HL-60/S4 (cell line): ENCODE results near the gene NEUROG3.
"Not testable (repeated sequence)": the region's sequence is repeated elsewhere in the genome, so short reads cannot be mapped to it uniquely, and the experiment has no call there.

ENCODE experiments used
- in situ Hi-C: fragments of 300-500 bp; cut with MboI; formaldehyde crosslinking; loops from 2 replicates; pipeline ENCODE4 v1.14.3; 2022; ENCODE audit warnings: low sequenced_read_pairs

NEUROG3 gene

GRCh38 chr10:69572159-69573055 is 815 bp downstream of the NEUROG3 start:
- in situ Hi-C loops: no loop called here

- in situ Hi-C loops: no loop called here
Measured at GRCh38 chr10:69571618-69572158, 1.5 kb downstream of the NEUROG3 start.

DNA sequence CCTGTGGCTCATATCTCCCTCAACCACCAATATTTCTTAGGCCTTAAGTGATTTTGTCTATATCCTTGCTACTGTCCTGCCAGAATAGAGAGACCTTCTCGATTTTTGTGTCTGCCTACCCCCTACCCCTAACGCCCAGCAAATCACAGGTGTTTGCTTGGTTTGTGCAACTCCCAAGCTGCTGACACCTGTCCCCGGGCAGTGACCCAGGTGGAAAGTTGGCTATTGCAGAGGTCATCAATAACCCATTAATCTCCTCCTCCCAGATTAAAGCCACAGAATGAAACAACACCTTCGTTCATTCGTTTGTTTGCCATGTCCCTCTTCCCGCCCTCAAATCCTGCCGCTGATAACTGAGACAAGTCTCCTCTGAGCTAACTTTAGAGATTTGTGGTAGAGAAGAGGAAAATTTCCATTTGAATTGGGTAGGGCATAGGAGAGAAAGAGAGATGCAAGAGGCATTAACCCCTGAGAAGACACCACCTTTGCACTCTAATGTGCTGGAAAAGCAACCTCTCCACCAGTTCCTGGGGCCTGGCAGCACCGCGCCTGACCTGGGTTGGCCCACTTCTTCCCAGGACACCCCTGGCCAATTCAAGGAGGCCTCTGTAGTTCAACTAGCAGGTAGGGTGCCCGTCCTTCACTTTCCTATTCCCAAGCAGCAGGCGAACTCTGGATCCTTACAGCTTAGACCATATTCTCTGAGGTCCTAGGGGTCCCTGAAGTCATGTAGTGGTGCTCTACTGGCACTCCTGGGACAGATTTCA is 3.0 kb downstream of the NEUROG3 start:
- in situ Hi-C loops: no loop called here

- in situ Hi-C loops: no loop called here
Measured at GRCh38 chr10:69569396-69569934, 3.8 kb downstream of the NEUROG3 start.

GRCh38 chr10:69568472-69569395 is 4.5 kb downstream of the NEUROG3 start:
- in situ Hi-C loops: no loop called here

GRCh38 chr10:69567920-69568319 is 5.3 kb downstream of the NEUROG3 start:
- in situ Hi-C loops: no loop called here

GRCh38 chr10:69562731-69563254 is 10.4 kb downstream of the NEUROG3 start:
- in situ Hi-C loops: no loop called here

GRCh38 chr10:69559525-69559924 is 13.7 kb downstream of the NEUROG3 start:
- in situ Hi-C loops: no loop called here

DNA sequence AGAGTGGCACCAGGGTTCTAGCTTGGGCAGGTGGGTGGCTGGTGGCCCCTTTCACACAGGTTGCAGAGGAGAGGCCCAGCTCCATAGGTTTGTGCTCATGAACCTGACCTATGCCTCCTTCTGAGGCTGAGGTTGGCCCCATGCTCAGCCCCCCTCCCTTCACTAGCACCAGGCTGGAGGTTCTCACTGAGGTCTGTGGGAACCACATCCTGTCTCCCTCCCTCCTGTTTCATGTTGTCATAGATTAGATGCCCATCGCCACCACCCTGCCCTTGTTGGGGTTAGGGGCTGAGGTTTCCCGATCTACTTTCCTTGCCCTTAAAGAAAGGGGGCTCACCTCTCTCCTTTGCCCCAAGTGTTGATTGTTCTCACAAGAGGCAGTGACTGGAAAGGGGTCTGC is 14.7 kb downstream of the NEUROG3 start:
- in situ Hi-C loops: no loop called here

DNA sequence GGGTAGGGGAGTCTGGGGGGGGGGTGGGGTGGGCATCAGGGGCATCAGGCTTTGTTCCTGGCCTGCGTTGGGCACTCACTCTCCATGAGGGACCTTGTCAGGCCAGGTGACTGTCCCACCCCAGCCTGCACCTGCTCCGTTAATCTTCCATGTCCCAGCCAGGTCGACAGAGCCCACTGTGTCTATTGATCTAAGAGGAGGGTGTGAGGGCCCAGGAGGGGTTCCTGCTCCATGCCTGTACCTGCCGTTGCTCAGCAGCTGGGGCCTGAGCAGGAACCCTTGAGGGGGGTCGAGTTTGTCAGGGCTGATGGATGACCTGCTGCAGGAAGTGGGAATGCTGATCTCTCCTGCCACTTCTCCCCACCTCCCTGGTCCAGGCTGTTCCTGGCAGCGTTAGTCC is 18.6 kb downstream of the NEUROG3 start:
- in situ Hi-C loops: no loop called here

DNA sequence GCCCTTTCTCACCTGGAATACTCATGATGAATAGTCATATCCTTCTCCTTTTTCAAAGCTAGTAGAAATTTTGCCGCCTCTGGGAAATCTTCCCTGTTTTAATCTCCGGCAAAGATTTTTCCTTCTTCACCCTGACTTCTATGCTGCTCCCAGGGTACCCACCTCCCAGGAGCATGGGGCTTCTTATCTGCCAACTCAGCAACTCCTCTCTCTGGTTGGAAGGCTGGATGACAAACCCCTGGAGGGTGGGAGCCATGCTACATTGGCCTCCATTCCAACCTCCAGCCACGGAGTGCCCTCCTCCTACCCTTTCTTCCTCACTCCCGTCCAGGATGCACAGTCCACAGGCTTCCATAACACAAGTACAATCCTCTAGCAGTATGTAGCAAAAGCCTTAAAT is 19.9 kb downstream of the NEUROG3 start:
- in situ Hi-C loops: no loop called here

DNA sequence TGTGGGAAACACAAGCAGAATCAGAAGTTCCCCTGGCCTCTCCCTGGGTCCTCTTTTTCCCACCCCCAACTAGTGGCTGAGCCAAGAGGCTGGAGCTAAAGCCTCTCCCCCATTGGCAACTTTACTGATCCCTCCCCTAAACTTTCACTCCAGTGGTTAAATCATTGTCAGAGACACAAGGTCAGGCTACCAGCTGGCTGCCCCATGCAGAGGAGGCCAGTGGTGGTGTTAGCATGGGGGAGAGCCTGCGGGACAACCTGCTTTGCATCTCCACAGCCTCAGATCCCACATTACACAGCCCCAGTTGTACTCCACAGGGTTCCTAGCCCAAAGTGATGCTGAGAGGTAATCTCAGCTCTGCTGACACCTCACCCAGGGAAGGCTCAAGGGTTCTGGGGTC is 21.0 kb downstream of the NEUROG3 start:
- in situ Hi-C loops: no loop called here

GRCh38 chr10:69549959-69550358 is 23.3 kb downstream of the NEUROG3 start:
- in situ Hi-C loops: no loop called here

- in situ Hi-C loops: no loop called here
Measured at GRCh38 chr10:69541463-69541862, 31.8 kb downstream of the NEUROG3 start.

GRCh38 chr10:69538461-69538860 is 34.8 kb downstream of the NEUROG3 start:
- in situ Hi-C loops: no loop called here

- in situ Hi-C loops: no loop called here
Measured at GRCh38 chr10:69537449-69537848, 35.8 kb downstream of the NEUROG3 start.

DNA sequence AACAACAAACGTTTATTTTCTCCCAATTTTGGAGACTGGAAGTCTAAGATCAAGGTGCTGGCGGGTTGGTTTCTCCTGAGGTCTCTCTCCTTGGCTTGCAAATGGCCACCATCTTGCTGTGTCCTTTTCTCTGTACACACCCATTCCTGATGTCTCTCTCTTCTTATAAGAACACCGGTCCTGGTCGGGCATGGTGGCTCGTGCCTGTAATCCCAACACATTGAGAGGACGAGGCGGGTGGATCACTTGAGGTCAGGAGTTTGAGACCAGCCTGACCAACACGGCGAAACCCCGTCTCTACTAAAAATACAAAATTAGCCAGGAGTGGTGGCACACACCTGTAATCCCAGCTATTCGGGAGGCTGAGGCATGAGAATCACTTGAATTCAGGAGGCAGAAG is 36.7 kb downstream of the NEUROG3 start:
- in situ Hi-C loops: not testable (repeated sequence)

DNA sequence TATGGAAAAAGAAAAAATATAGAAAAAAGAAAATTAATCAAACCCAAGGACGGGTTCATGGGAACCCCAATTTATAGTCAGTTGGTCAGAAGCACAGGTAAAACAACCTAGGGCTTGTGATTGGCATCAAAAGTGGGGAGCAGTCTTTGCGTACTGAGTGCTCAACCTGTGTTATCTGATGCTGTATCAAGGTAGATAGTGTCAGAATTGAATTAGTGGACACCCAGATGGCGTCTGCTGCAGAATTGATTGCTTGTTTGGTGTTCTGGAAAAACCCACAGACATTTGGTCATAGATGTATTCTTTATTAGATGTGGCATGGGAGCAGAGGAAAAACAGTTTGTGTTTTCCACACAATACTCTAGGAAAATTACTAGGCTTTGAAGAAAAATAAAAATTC is 39.6 kb downstream of the NEUROG3 start:
- in situ Hi-C loops: no loop called here

DNA sequence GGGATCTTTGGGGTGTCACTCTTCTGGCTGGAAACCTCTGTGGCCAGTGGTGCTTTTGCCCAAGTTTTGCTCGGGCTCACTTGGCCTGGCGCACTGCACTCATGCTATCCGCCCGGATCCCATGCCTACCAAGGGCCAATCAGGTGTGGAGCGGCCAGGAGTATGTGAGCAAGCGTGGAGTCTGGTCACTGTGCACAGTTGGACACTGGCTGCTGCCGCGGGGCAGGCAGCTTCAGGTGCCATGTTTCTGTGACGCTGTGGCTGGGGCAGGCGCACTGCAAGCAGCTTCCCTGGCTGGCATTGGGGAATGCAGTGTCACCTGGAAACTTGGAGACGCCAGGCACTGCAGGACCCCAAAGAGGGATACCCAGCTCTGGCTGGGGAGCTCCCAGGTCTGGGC is 45.3 kb downstream of the NEUROG3 start:
- in situ Hi-C loops: no loop called here
